HEK293 (cell line): ENCODE measurements around the gene CCDC40.

Experiments used
- BCL11B ChIP-seq: fragments of 450-650 bp; formaldehyde crosslinking; IDR thresholded peaks from 2 replicates; pipeline ENCODE4 v1.5.1; 2016; ENCODE audit warnings: low read depth, missing biosample characterization, missing genetic modification characterization
- BCL6B ChIP-seq: fragments of 450-650 bp; formaldehyde crosslinking; IDR thresholded peaks from 2 replicates; pipeline ENCODE4 v1.5.1; 2017; ENCODE audit warnings: missing biosample characterization, missing genetic modification characterization
- KLF16 ChIP-seq: fragments of 450-650 bp; formaldehyde crosslinking; IDR thresholded peaks from 2 replicates; pipeline ENCODE4 v1.5.1; 2017; ENCODE audit warnings: missing biosample characterization, missing genetic modification characterization
- MZF1 ChIP-seq: fragments of 450-650 bp; formaldehyde crosslinking; IDR thresholded peaks from 2 replicates; pipeline ENCODE4 v1.5.1; 2017; ENCODE audit warnings: missing biosample characterization, missing genetic modification characterization, borderline replicate concordance
- OSR2 ChIP-seq: fragments of 450-650 bp; formaldehyde crosslinking; IDR thresholded peaks from 2 replicates; pipeline ENCODE4 v1.5.1; 2016; ENCODE audit warnings: missing biosample characterization, missing genetic modification characterization
- SP2 ChIP-seq: fragments of 450-650 bp; formaldehyde crosslinking; IDR thresholded peaks from 2 replicates; pipeline ENCODE4 v1.5.1; 2016; ENCODE audit warnings: missing biosample characterization, missing genetic modification characterization
- TCF7L2 ChIP-seq: IDR thresholded peaks from 2 replicates; pipeline ENCODE4 v1.6.1; 2011; ENCODE audit warnings: low read depth, mild to moderate bottlenecking, inconsistent platforms, low read length, moderate library complexity, borderline replicate concordance
- TRIM28 ChIP-seq: IDR thresholded peaks from 2 replicates; pipeline ENCODE4 v1.6.1; 2011; ENCODE audit warnings: low read length, control low read depth, borderline replicate concordance
- ZBTB1 ChIP-seq: fragments of 450-650 bp; formaldehyde crosslinking; IDR thresholded peaks from 2 replicates; pipeline ENCODE4 v1.5.1; 2016; ENCODE audit warnings: missing biosample characterization, missing genetic modification characterization
- ZBTB7A ChIP-seq: fragments of 450-650 bp; formaldehyde crosslinking; IDR thresholded peaks from 2 replicates; pipeline ENCODE4 v1.5.1; 2016; ENCODE audit warnings: low read depth, missing biosample characterization, missing genetic modification characterization
- ZFP3 ChIP-seq: fragments of 450-650 bp; formaldehyde crosslinking; IDR thresholded peaks from 2 replicates; pipeline ENCODE4 v1.5.1; 2016; ENCODE audit warnings: low read depth, missing biosample characterization, missing genetic modification characterization
- ZFP37 ChIP-seq: fragments of 450-650 bp; formaldehyde crosslinking; IDR thresholded peaks from 2 replicates; pipeline ENCODE4 v1.5.1; 2016; ENCODE audit warnings: missing biosample characterization, missing genetic modification characterization
- ZFP41 ChIP-seq: fragments of 450-650 bp; formaldehyde crosslinking; IDR thresholded peaks from 2 replicates; pipeline ENCODE4 v1.5.1; 2016; ENCODE audit warnings: missing biosample characterization, missing genetic modification characterization, borderline replicate concordance
- ZIC2 ChIP-seq: fragments of 450-650 bp; formaldehyde crosslinking; IDR thresholded peaks from 2 replicates; pipeline ENCODE4 v1.5.1; 2016; ENCODE audit warnings: missing biosample characterization, missing genetic modification characterization
- ZNF157 ChIP-seq: fragments of 450-650 bp; formaldehyde crosslinking; IDR thresholded peaks from 2 replicates; pipeline ENCODE4 v1.5.1; 2016; ENCODE audit warnings: missing biosample characterization, missing genetic modification characterization
- ZNF16 ChIP-seq: fragments of 450-650 bp; formaldehyde crosslinking; IDR thresholded peaks from 2 replicates; pipeline ENCODE4 v1.5.1; 2016; ENCODE audit warnings: low read depth, missing biosample characterization, missing genetic modification characterization
- ZNF211 ChIP-seq: fragments of 450-650 bp; formaldehyde crosslinking; IDR thresholded peaks from 2 replicates; pipeline ENCODE4 v1.5.1; 2016; ENCODE audit warnings: low read depth, missing biosample characterization, missing genetic modification characterization
- ZNF214 ChIP-seq: fragments of 450-650 bp; formaldehyde crosslinking; IDR thresholded peaks from 2 replicates; pipeline ENCODE4 v1.5.1; 2017; ENCODE audit warnings: missing biosample characterization, mild to moderate bottlenecking, missing genetic modification characterization, borderline replicate concordance
- ZNF221 ChIP-seq: fragments of 450-650 bp; formaldehyde crosslinking; IDR thresholded peaks from 2 replicates; pipeline ENCODE4 v1.5.1; 2017; ENCODE audit warnings: missing biosample characterization, missing genetic modification characterization, borderline replicate concordance
- ZNF37A ChIP-seq: fragments of 450-650 bp; IDR thresholded peaks from 2 replicates; pipeline ENCODE4 v1.5.1; 2018; ENCODE audit warnings: missing biosample characterization, missing genetic modification characterization
- ZNF610 ChIP-seq: fragments of 450-650 bp; formaldehyde crosslinking; IDR thresholded peaks from 2 replicates; pipeline ENCODE4 v1.5.1; 2016; ENCODE audit warnings: missing biosample characterization, missing genetic modification characterization, borderline replicate concordance
- ZNF626 ChIP-seq: fragments of 450-650 bp; sonication (Bioruptor Pico); formaldehyde crosslinking; IDR thresholded peaks from 2 replicates; pipeline ENCODE4 v1.5.1; 2018; ENCODE audit warnings: missing biosample characterization, missing genetic modification characterization, inconsistent platforms
- ZNF639 ChIP-seq: fragments of 450-650 bp; formaldehyde crosslinking; IDR thresholded peaks from 2 replicates; pipeline ENCODE4 v1.5.1; 2016; ENCODE audit warnings: missing biosample characterization, missing genetic modification characterization
- ZNF658 ChIP-seq: fragments of 450-650 bp; formaldehyde crosslinking; IDR thresholded peaks from 2 replicates; pipeline ENCODE4; 2016; ENCODE audit warnings: missing biosample characterization, missing genetic modification characterization
- ZNF660 ChIP-seq: fragments of 450-650 bp; IDR thresholded peaks from 2 replicates; pipeline ENCODE4 v1.5.1; 2018; ENCODE audit warnings: missing biosample characterization, mild to moderate bottlenecking, missing genetic modification characterization
- ZNF701 ChIP-seq: fragments of 450-650 bp; formaldehyde crosslinking; IDR thresholded peaks from 2 replicates; pipeline ENCODE4 v1.5.1; 2016; ENCODE audit warnings: missing biosample characterization, missing genetic modification characterization
- ZNF76 ChIP-seq: fragments of 450-650 bp; formaldehyde crosslinking; IDR thresholded peaks from 2 replicates; pipeline ENCODE4; 2016; ENCODE audit warnings: low read depth, missing biosample characterization, missing genetic modification characterization, borderline replicate concordance
- ZNF785 ChIP-seq: fragments of 450-650 bp; formaldehyde crosslinking; IDR thresholded peaks from 2 replicates; pipeline ENCODE4 v1.5.1; 2016; ENCODE audit warnings: missing biosample characterization, missing genetic modification characterization
- TF ChIP-seq, protein P1 (sequence below): fragments of 450-650 bp; formaldehyde crosslinking; IDR thresholded peaks from 2 replicates; pipeline ENCODE4 v1.5.1; 2017; ENCODE audit warnings: missing biosample characterization, missing genetic modification characterization
- TF ChIP-seq, protein P2 (sequence below): fragments of 450-650 bp; formaldehyde crosslinking; IDR thresholded peaks from 2 replicates; pipeline ENCODE4 v1.5.1; 2016; ENCODE audit warnings: missing biosample characterization, missing genetic modification characterization, borderline replicate concordance
- TF ChIP-seq, protein P3 (sequence below): fragments of 450-650 bp; formaldehyde crosslinking; IDR thresholded peaks from 2 replicates; pipeline ENCODE4 v1.5.1; 2017; ENCODE audit warnings: missing biosample characterization, missing genetic modification characterization

CCDC40 gene

DNA sequence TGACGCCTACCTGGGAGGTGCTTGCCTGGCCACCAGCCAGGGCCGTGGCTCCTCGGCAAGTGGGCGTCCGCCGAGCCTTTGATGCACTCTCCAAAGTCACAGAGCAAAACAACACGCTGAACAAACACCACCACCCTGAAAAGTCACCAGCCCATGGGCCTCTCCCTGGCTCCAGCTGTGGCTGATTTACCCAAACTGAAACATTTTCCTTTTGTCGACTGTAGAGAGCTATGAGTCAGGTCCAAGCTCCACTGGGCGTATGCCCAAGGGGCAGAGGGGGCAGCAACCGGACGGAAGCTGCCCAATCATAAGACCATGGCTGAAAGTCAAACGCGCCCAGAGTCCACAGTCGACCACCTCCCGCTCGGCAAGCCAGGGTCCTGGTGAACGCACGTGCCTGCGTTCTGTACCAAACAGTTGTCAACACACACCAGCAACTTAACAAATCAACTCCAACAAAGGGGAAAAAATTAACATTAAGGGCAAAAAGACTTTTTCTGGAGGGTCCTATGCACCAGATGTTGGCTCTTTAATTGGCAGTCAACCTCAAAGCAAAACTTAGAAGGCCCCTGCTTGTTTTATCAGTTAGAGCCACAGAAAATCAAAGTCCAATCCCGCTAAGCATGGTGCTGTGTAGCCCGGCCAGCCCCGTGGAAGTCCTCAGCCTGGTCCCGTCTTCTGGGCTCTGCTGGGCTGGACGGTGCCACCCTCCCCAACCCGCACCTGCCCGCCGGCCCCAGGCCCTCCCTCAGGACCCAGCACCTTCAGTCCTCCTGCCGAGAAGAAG is 48.1 kb upstream of the CCDC40 start (continued):
- TF ChIP-seq, protein P1, sequence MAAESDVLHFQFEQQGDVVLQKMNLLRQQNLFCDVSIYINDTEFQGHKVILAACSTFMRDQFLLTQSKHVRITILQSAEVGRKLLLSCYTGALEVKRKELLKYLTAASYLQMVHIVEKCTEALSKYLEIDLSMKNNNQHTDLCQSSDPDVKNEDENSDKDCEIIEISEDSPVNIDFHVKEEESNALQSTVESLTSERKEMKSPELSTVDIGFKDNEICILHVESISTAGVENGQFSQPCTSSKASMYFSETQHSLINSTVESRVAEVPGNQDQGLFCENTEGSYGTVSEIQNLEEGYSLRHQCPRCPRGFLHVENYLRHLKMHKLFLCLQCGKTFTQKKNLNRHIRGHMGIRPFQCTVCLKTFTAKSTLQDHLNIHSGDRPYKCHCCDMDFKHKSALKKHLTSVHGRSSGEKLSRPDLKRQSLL (tag by site-specific recombination) = no peak
- TF ChIP-seq ZFP3 (no peak), ZNF221 (no peak), ZFP41 (tag by site-specific recombination) (no peak), ZFP37 (tag by site-specific recombination) (no peak), ZBTB1 (tag by site-specific recombination) (no peak), KLF16 (tag by site-specific recombination) (no peak), TCF7L2 (peak; percentile 65; the same call in 1 of the 2 replicates), ZNF16 (tag by site-specific recombination) (no peak), BCL11B (tag by site-specific recombination) (no peak), SP2 (tag by site-specific recombination) (no peak), ZNF658 (tag by site-specific recombination) (no peak), ZNF214 (tag by site-specific recombination) (no peak), ZNF76 (tag by site-specific recombination) (no peak), ZNF639 (no peak), ZNF785 (tag by site-specific recombination) (no peak), ZNF157 (tag by site-specific recombination) (no peak), BCL6B (no peak), ZBTB7A (no peak), ZNF610 (tag by site-specific recombination) (no peak), ZNF701 (no peak), ZNF37A (tag by site-specific recombination) (no peak), ZNF211 (tag by site-specific recombination) (no peak), ZIC2 (tag by site-specific recombination) (peak; percentile 85), TRIM28 (no peak), OSR2 (tag by site-specific recombination) (peak; percentile 79; the same call in 1 of the 2 replicates), ZNF626 (no peak), ZNF660 (tag by site-specific recombination) (peak; percentile 95; the same call in 1 of the 2 replicates), MZF1 (tag by site-specific recombination) (no peak)
- TF ChIP-seq, protein P2, sequence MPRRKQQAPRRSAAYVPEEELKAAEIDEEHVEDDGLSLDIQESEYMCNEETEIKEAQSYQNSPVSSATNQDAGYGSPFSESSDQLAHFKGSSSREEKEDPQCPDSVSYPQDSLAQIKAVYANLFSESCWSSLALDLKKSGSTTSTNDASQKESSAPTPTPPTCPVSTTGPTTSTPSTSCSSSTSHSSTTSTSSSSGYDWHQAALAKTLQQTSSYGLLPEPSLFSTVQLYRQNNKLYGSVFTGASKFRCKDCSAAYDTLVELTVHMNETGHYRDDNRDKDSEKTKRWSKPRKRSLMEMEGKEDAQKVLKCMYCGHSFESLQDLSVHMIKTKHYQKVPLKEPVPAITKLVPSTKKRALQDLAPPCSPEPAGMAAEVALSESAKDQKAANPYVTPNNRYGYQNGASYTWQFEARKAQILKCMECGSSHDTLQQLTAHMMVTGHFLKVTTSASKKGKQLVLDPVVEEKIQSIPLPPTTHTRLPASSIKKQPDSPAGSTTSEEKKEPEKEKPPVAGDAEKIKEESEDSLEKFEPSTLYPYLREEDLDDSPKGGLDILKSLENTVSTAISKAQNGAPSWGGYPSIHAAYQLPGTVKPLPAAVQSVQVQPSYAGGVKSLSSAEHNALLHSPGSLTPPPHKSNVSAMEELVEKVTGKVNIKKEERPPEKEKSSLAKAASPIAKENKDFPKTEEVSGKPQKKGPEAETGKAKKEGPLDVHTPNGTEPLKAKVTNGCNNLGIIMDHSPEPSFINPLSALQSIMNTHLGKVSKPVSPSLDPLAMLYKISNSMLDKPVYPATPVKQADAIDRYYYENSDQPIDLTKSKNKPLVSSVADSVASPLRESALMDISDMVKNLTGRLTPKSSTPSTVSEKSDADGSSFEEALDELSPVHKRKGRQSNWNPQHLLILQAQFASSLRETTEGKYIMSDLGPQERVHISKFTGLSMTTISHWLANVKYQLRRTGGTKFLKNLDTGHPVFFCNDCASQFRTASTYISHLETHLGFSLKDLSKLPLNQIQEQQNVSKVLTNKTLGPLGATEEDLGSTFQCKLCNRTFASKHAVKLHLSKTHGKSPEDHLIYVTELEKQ (tag by site-specific recombination) = no peak
- TF ChIP-seq, protein P3, sequence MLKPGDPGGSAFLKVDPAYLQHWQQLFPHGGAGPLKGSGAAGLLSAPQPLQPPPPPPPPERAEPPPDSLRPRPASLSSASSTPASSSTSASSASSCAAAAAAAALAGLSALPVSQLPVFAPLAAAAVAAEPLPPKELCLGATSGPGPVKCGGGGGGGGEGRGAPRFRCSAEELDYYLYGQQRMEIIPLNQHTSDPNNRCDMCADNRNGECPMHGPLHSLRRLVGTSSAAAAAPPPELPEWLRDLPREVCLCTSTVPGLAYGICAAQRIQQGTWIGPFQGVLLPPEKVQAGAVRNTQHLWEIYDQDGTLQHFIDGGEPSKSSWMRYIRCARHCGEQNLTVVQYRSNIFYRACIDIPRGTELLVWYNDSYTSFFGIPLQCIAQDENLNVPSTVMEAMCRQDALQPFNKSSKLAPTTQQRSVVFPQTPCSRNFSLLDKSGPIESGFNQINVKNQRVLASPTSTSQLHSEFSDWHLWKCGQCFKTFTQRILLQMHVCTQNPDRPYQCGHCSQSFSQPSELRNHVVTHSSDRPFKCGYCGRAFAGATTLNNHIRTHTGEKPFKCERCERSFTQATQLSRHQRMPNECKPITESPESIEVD (tag by site-specific recombination) = no peak
